GM18508 (cell line): ENCODE data around the gene UTY.
"Not testable (repeated sequence)": the region's sequence is repeated elsewhere in the genome, so short reads cannot be mapped to it uniquely, and the experiment has no call there.

Experiments
- ATAC-seq: cut with Tn5 transposase; IDR thresholded peaks from one replicate; pipeline ENCODE4 v1.9.1; 2021; ENCODE audit warnings: moderate number of reproducible peaks; ENCODE audit not compliant: insufficient read depth, unreplicated experiment

The UTY gene

GRCh38 chrY:13312966-13313365, 166.9 kb downstream of the UTY start:
- ATAC-seq, result no peak

DNA sequence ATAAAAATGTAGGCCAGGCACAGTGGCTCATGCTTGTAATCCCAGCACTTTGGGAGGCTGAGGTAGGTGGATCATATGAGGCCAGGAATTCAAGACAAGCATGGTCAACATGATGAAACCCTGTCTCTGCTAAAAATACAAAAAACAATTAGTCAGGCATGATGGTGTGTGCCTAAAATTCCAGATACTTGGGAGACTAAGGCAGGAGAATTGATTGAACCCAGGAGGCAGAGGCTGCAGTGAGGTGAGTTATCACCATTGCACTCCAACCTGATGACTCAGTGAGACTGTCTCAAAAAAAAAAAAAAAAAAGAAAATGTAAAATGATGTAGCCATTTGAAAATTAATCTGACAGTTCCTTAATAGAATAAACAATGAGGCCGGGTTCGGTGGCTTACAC, 171.9 kb downstream of the UTY start:
- ATAC-seq, result no peak

- no peak for ATAC-seq
These were observed 179.0 kb downstream of the UTY start for GRCh38 chrY:13300795-13301194.

- no peak for ATAC-seq
These were observed 180.4 kb downstream of the UTY start for GRCh38 chrY:13299411-13299810.

- ATAC-seq, result no peak
These were observed 183.5 kb downstream of the UTY start for GRCh38 chrY:13296176-13296890.

DNA sequence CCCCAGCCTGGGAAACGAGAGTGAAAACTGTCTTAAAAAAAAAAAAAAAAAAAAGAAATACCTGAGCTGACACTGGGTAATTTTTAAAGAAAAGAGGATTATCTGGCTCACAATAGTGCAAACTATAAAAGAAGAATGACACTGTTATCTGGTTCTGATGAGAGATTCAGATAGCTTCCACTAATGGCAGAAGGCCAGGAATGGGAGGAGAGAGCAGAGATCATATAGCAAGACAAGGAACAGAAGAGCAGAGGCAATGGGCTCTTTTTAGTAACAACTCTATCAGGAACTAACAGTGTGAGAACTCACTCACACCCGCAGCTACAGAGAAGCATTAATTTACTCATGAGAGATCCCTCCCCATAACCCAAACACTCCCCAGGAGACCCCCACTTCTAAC, 184.8 kb downstream of the UTY start:
- no peak for ATAC-seq

- no peak for ATAC-seq
These were observed 188.6 kb downstream of the UTY start for GRCh38 chrY:13291199-13291598.

- not testable (repeated sequence) for ATAC-seq
These were observed 197.4 kb downstream of the UTY start for GRCh38 chrY:13282151-13283054.

DNA sequence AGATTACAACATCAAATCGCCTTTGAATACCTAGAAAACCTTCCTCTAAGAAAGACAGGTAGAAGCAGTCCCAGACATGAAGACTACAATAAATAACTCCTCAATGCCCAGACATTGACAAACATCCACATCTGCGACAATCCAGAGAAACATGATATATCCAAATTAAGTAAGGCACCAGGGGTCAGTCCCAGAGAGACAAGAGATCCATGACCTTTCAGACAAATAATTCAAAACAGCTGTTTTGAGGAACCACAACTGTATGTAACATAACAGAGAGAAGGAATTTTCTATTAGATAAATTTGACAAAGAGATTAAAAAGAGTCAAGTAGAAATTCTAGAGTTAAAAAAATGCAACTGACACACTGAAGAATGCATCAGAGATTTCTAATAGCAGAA, 200.3 kb downstream of the UTY start:
- ATAC-seq, result no peak

- no peak for ATAC-seq
These were observed 208.1 kb downstream of the UTY start for GRCh38 chrY:13271706-13272105.

DNA sequence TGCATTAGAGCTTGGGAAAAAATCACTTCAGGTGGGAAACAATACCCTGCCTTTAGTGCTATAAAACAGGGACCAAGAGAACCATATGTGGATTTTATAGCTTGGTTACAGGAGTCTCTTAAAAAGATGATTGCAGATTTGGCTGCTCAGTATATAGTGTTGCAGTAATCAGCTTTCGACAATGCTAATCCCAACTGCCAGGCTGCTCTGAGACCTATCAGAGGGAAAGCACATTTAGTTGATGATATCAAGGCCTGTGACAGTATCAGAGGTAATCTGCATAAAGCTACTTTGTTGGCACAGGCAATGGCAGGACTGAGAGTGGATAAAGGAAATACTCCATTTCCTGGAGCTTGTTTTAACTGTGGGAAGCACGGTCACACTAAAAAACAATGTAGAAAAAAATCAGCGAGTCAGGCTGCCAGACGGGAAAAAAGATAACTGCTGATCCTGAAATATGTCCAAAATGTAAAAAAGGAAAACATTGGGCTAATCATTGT, 225.8 kb downstream of the UTY start:
- ATAC-seq, result not testable (repeated sequence)

DNA sequence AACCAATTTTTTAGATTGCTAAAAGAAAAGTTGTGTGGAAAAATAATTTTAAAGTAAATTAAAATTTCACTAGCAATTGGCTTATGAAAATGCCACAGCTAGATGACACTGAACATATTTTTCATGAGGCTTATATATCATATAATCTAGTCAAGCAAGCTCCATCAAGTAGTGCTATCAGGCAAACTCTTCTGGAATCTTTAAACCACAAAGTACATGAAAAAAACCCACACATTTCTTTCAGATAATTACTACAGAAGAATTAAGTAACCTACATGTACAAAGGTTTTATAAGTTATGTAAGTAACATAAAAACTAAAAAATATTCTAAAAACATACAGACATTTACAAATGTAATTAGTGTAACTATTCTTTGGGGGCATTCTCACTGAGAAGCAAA, 229.4 kb downstream of the UTY start:
- ATAC-seq, result no peak

GRCh38 chrY:13243716-13244115, 236.1 kb downstream of the UTY start:
- no peak for ATAC-seq

GRCh38 chrY:13233901-13234300, 245.9 kb downstream of the UTY start:
- no peak for ATAC-seq

DNA sequence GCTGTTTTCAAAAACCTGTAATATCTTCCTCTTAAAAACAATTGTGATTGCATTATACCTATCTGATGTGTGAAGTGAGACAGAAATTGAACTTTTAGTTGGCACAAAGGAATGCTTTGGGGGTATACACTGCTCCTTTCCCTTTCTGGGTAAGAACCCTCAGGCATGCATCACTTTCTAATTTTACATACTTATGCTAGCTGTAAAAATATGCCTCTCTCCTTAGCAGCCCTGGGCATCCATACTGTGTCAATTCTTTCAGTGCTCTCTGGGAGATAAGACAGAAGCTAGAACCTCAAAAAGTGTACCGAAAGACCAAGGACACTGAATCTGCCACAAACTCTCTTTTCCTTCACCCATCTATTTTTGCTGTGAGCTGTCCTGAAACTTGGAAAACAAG, 246.7 kb downstream of the UTY start:
- no peak for ATAC-seq

DNA sequence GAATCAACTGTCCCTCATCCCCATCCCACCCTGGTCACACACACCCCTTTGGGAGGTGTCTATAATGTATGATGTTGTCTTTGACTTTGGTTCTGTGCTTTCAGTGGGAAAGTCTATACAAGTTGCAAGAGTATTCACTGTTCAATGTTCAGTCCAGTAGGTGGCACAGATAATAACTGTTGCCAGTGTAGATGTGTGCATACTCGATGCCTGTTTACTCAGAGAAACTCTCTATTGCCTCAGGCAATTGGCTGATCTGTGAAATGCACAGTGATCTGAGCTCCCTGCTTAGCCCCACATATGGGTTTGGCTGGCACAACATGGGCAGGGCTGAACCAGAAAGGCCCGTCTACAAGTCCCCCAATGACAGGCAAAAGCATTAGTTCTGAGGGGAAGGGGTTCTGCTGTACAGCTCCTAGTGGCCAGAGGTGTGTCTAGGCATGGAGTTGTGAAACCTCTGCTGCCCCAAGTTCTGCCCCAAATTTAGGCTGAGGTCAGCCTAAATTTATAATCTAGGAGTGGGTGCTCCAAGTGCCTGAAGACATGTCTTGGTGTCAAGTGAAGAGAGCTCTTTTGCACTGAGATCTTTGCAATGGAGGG, 252.4 kb downstream of the UTY start:
- ATAC-seq, result no peak

DNA sequence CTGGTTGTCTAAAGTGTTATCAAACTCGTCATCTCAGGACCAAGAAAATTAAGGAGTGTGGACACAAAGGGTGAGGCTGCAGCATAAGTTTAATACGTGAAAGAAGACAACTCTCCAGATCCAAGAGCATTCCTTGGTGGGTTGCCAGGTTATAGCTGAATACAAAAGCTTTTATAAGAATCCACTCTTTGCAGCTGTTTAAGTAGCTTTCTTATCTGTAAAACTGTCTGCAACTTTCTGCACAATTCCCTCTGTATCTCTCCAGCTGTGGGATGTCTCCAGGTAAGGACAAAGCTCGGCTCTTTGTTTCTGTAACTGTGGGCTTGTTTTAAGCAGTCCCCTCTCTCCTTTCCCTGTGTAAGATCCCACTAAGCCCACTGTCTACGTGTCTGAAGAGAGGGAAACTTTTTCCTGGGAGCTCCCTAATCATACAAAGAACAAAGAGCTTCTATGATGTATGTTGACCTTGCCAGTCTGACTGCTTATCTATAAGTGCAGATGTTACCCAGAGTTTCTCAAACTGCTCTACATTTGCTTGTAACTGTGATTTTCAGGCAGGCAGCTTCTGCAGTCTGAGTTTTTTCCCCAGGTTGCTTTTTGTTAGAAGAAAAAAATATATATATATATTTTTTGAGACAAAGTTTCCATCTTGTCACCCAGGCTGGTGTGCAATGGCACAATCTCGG, 268.7 kb downstream of the UTY start:
- no peak for ATAC-seq

GRCh38 chrY:13205214-13205613, 274.6 kb downstream of the UTY start:
- ATAC-seq, result no peak
